HG03196 (cell line): Measurements from ENCODE around the gene SNRNP35.
"Not testable (repeated sequence)": the region's sequence is repeated elsewhere in the genome, so short reads cannot be mapped to it uniquely, and the experiment has no call there.

ENCODE experiments used
- ATAC-seq: cut with Tn5 transposase; IDR thresholded peaks from one replicate; pipeline ENCODE4 v1.9.1; 2021; ENCODE audit not compliant: unreplicated experiment

The SNRNP35 gene

DNA sequence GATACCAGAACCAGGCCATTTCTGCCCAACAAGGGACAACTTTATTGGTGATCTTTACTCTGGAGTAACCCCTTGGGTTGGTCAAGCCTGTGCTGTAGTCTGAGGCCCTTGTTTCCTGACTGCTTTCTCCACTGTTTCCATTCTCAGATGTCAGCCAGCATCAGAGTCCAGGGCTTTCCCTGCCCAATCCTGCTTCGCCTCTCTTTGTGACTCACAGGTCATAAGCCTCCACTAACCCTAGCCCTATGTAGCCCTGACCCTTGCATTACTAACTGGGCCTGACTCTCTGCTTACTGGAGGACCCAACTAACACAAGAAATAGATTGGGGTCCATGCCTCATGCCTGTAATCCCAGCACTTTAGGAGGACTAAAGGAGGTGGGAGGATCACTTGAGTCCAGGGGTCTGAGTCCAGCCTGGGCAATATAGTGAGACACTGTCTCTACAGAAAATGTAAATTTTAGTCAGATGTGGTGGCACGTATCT lies 8.6 kb upstream of the SNRNP35 start:
- ATAC-seq = no peak

DNA sequence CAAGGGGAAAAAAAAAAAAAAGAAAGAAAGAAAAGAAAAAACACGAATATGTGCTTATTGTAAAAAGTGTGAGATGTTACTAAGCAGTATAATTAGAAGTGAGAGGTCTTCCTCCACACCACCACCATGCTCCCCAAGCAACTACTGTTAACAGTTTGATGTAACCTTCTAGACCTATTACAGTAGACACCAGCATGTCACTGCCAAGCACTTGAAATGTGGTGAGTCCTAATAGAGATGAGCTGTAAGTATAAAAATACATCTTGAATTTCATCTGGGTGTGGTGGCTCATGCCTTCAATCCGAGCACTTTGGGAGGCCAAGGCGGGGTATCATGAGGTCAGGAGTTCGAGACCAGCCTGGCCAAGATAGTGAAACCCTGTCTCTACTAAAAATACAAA lies 8.1 kb upstream of the SNRNP35 start:
- no peak for ATAC-seq

DNA sequence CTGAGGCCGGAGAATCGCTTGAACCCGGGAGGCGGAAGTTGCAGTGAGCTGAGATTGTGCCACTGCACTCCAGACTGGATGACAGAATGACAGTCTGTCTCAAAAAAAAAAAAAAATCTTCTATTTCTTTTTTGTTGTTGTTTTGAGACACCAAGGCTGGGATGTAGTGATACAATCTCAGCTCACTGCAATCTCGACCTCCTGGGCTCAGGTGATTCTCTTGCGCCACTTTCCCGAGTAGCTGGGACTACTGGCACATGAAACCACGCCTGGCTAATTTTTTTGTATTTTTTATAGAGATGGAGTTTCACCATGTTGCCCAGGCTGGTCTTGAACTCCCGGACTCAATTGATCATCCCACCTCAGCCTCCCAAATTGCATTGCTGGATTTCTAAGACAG lies 7.3 kb upstream of the SNRNP35 start:
- ATAC-seq = no peak

DNA sequence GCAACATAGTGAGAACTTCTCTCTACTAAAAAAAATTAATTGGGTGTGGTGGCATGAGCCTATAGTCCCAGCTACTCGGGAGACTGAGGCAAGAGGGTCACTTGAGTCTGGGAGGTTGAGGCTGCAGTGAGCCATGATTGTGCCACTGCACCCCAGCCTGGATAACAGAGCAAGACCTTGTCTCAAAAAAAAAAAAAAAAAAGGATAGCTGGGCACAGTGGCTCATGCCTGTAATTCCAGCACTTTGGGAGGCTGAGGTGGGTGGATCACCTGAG lies 5.7 kb upstream of the SNRNP35 start:
- not testable (repeated sequence) for ATAC-seq

DNA sequence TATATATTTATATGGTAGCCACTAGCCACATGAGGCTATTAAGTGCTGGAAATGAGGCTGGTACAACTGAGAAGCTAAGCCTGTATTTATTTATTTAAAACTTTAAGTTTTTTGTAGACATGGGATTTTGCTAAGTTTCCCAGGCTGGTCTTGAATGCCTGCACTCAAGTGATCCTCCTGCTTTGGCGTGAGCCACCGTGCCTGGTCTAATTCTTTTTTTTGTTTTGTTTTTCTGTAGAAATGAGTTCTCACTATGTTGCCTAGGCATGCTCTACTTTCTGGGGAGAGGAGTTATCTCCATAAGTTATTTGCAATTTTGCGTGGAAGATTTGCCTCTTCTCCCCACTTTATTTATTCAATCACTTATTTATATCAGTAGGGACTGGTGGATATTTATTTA lies 4.8 kb upstream of the SNRNP35 start:
- no peak for ATAC-seq

DNA sequence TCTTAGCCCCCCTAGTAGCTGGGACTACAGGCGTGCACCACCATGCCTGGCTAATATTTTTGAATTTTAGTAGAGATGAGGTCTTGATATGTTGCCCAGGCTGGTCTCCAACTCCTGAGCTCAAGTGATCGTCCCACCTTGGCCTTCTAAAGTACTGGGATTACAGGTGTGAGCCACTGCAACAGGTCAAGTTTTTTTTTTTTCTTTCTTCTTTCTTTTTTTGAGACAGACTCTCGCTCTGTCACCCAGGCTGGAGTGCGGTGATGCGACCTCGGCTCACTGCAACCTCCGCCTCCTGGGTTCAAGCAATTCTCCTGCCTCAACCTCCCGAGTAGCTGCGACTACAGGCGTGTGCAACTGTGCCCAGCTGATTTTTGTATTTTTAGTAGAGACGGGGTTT lies 5.2 kb downstream of the SNRNP35 start:
- ATAC-seq = not testable (repeated sequence)

DNA sequence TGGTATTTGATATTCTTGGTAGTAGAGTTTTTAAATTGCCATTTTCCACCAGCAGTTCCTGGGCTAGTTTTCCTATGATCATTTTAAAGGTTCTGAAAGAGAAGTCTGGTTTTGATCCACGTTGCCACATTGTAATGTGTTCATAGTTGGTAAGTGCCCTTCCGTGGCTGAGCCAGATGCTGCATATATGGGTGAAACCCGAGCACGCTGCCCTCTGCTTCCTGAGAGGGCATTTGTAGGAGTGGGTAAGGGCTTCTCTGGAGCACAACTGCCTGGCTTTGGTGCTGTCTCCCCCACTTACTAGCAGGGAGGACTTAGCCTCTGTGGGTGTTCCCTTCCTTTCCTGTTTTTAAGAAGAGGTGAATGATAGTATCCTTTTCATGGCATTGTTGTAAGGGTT lies 7.1 kb downstream of the SNRNP35 start:
- ATAC-seq = no peak

DNA sequence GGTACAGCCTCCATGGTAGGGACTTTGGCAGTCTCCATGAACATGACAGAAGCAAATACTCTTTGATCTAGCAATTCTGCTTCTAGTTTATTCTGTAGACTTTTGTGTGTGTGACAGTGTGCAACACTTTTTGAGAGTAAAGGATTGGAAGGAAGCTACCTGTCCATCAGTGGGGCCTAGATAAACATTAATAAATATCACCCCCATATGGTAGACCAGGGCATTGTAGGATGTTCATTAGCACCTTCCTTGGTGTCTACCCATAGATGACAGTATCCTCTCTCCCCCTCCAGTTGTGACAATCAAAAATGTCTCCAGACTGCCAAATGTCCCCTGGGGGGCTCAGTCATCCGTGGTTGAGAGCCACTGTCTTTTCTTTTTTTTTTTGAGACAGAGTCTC lies 10.8 kb downstream of the SNRNP35 start:
- peak; percentile 66 for ATAC-seq

DNA sequence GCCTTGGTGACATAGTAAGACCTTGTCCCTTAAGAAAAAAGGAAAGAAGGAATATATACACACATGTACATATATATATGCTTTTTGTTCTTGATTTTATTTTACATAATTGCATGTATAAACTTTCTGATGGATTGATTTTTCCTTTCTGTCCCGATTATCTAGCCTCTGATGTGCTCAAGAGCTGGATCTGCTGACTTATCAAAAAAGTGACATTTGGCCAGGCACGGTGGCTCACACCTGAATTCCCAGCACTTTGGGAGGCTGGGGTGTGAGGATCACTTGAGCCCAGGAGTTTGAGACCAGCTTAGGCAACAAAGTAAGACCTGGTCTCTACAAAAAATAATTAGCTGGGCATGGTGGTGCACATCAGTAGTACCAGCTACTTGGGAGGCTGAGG lies 12.0 kb downstream of the SNRNP35 start:
- no peak for ATAC-seq

DNA sequence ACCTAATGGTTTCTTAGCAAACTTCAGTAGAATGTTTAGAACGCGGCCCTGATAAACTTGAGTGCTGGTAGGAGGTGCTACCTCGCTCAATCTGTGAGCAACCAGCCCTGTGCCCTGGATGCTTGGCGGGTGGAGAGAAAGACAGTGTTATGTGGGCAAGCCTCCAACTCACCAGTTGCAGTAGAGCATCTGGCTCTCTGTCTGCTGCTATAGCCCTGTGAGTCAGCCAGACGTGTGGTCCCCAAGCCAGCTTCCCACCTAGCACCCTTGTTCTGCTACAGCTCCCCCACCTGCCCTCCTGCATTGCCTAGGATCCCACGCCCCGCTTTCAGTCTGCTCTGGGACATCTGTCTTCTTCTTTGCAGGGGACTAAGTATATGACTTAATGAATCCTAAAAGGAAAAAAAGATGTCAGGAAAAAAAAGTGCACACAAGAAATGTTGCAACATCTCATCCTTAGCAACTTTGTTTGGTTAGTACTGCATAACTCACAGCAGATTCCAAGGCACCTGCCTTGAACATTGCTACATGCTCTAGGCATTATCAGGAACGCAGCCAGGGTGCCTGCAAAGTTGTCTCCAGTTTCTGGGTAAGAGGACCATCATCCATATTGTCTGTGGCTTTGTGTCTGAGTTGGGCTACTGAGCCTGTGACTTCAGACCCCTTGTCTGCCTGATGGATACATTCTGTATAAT lies 13.6 kb downstream of the SNRNP35 start:
- no peak for ATAC-seq

DNA sequence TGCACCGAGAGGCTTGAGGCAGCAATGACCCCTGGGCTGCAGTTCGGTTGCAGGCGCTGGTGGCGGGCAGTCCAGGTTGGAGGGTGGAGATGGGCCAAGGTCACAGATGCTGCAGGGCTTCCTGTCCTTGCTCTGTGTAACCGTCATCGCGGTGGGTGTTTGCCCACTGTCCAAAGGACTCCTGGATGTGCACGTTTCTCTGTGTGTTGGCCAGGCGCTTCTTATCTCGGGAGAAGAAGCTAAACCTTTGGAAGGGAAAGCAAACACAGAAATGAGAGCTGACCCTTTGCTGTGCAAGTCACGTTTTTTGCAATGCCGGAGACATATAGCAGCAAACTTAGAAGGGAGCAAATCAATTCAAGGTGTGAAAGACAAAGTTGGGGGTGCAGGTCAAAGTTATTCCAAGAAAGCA lies 14.5 kb downstream of the SNRNP35 start:
- ATAC-seq = no peak

DNA sequence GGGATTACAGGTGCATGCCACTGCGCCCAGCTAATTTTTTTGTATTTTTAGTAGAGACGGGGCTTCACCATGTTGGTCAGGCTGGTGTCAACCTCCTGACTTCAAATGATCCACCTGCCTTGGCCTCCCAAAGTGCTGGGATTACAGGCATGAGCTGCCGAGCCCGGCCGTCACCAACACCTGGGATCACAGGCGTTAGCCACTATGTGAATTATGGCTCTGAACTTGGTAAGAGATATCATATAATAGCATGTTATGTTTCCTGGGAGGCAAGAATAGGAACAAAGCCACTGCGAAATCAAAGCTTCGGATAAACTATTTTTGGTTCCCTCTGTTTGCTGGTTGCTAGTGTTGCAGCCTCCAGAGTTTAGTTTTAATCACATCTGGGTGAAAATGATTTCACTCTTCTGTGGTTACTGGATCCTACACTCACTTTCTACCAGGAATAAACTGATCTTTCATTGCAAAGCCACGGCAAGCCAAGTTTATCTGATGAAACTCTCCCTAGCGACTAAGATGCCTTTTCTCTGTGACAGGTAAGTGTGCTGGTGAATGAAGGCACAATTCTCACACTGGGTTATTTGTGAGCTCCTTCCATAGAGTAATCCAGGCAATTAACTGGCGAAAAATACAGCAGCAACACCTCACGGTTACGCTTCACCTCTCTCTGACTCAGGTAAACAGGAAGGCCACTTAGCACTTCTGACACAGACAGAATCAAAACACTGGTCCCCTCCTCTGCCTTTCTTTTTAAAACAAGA lies 16.7 kb downstream of the SNRNP35 start:
- no peak for ATAC-seq

DNA sequence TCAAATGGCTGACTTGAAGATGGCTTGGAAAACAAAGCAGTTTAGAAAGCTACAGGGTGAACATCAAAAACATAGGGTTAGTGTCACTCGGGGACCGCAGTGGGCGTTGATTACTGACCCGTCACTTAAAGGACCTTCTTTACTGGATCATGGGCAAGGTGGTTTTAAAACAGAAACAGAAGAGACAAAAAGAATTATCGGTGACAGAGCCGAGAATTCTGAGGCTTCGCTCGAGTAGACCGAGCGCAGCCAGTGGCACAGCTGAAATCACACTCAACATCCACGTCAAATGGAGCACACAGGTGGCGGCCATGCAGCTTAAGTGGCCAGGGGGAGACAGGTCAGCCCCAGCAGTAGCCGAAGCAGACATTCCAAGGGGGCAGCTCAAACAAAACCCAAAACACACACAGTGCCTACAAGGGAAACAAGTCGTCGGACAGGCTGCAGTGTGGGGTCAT lies 17.3 kb downstream of the SNRNP35 start:
- ATAC-seq = no peak

DNA sequence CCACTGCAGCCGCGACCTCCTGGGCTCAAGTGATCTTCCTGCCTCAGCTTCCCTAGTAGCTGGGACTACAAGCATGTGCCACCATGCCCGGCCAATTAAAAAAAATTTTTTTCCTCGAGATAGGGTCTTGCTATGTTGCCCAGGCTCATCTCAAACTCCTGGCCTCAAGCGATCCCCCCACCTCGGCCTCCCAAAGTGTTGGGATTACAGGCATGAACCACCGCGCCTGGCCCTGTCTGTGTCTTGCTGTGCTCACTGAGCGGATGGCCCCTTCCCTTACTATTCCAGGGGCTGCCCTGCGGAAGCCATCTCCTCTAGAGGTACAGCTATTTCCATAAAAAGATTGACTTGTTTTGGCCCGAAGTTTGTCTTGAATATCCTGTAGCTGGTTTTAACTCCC lies 20.1 kb downstream of the SNRNP35 start:
- ATAC-seq = no peak

DNA sequence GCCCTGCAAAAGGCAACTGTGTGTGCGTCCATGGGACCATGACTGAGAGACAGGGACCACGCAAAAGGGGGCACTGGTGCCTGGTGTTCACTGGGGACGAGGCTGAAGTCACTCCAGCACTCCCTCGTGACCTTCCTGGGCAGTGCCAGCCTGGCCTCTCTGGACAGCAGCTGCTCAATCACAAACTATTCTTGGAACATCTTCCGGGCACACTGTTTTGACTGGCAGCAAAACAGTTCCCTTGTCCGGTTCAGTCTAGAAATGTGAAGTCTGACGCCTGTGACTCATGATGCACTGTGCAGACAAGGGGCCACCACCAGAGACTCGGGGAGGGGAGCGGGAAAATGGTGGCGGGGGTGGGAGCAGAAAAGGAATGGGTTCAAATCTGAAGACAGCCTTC lies 20.8 kb downstream of the SNRNP35 start:
- ATAC-seq = no peak

DNA sequence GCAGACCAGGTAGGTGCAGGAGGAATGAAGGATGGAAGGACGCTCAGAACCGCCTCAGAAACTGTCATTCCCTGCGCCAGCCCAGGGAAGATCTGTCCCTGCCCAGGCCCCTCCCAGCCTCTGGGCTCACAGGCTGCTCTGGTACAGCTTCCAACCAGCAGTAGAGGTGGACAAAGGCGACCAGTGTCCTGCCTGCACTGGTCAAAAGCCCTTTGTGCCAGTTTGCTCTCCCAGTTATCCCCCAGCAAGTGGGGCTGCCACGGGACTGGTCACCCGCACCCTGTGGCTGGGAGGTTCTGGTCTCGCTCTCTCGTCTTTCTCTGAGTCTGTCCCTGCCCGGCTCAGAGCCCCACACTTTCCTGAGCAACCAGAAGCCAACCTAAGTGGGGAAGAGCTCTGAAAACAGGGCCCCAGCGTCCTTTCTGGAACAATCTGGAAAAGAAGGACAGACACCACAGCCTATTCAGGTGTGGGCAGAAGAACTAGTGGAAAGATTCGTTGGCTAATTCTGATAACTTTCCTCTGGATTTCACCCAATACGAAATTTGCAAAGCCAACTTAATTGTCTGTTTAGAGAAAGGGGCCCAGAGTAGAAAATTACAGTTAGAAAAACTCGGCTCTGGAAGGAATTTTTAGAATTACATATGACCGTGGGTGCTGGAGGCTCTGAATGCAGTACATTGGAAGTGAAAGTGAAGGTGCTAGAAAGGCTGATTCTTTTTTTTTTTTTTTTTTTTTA lies 21.7 kb downstream of the SNRNP35 start:
- no peak for ATAC-seq

DNA sequence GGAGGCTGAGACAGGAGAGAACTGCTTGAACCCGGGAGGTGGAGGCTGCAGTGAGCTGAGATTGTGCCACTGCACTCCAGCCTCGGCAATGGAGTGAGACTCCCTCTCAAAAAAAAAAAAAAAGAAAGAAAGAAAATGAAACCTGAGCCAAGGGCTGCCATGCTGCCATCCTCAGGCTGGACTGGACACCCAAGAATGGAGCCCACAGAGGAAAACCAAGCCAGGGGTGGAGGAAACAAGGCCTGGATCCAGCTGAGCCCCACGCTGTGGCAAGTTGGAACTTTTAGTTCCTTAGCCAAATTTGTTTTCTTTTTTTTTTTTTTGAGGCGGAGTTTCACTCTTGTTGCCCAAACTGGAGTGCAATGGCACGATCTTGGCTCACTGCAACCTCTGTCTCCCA lies 23.3 kb downstream of the SNRNP35 start:
- not testable (repeated sequence) for ATAC-seq

DNA sequence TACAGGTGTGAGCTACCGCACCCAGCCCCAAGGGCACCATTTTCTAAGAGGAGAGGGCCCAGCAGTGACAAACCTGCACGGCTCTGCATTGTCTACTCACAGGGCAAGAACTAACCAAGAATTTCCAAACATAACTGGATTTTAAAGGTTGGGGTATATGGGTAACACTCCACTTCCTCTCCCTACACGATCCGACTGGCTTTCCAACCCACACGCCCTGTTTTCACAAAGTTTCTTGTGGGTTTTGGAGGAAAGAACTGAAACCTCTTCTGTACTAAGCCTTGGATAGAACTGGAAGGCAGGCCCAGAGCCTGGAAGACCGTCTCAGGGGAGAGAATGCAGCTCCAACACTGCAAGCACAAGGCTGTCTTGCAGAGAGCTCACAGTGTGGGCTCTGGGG lies 24.9 kb downstream of the SNRNP35 start:
- no peak for ATAC-seq

DNA sequence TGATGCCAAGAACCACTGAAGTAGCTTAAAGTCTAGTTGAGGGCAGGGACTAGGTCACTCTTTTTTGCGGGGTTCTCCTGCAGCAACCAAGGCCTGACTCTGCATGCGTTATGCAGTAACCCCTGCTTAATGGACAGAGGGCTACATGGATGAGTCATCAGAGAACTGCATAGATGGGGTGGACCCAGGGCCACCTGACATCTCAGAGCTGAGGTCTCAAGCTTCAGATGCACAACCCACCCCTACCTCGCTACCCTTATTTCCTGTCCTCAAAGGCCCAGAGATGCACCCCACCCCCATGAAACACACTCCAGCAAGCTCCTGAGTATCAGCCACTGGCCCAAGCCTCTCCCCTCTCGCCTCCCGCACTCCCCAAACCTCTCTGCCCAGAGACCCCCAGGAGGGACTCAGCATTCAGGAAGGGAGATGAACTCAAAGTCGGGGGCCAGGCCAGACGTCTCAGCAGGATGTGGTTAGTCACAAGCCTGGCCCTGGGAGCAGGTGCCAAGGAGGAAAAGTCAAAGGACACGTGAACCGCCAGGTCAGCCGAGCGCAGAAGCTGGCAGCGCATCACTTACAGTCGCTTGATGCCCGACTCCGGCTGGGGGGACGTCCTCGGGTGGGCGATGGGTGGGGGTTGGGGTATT lies 25.8 kb downstream of the SNRNP35 start:
- ATAC-seq = no peak

DNA sequence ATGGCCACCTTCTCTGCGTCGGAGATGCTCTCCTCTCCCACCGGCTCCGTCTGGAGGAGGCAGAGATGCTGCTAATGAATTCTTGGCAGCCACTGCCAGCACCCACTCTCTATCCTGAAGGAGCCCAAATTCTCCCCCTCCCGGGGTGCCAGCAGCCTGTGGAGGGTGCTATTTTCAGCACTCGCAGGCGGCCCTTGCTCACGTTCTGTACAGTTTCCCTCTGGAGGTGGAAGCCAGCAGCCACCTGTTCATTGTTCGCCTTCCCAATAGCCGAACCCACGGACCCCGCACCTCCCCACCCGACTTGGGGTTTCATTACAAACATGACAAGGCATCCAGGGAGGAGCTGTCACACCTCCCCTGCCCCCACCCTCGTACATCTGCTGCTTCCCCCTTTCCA lies 27.8 kb downstream of the SNRNP35 start:
- ATAC-seq = no peak

DNA sequence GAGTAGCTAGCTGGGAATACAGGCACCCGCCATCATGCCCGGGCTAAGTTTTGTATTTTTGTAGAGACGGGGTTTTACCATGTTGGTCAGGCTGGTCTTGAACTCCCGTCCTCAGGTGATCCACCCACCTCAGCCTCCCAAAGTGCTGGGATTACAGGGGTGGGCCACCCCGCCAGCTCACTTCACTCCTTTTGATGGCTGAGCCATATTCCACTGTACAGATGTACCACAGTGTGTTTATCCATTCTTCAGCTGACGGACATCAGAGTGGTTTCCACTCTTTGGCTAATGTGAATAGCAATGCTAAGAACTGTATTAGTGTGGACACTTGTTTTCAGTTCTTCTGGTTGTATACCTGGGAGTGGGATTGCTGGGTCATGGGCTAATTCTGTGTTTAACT lies 29.5 kb downstream of the SNRNP35 start:
- ATAC-seq = no peak
